Effector memory CD8-positive, alpha-beta T cell (primary cell): Measurements from ENCODE around the gene SFXN5.
"Not testable (repeated sequence)": the region's sequence is repeated elsewhere in the genome, so short reads cannot be mapped to it uniquely, and the experiment has no call there.

ENCODE experiments used
- ATAC-seq: fragments of 150-1000 bp; cut with Tn5 transposase; replicated peaks from 2 replicates; pipeline ENCODE4 v1.10.0; 2021; ENCODE audit warnings: mild to moderate bottlenecking, moderate library complexity
- DNase-seq, 3 experiments: peaks; one replicate each; pipeline ENCODE4 v3.0.0; 2021
- H3K27ac Mint-ChIP-seq, 2 donors: one replicate each; pipeline ENCODE4 v1.8.0; 2022; ENCODE audit warnings: mild to moderate bottlenecking in 2 of 2, mixed read lengths in 2 of 2, moderate library complexity in 2 of 2
- H3K27me3 Mint-ChIP-seq, 2 donors: one replicate each; pipeline ENCODE4 v1.8.0; 2022; ENCODE audit warnings: mixed read lengths in 2 of 2
- H3K36me3 Mint-ChIP-seq: one replicate; pipeline ENCODE4 v1.8.0; 2022; ENCODE audit warnings: mild to moderate bottlenecking, moderate library complexity, mixed read lengths; ENCODE audit not compliant: insufficient read depth
- H3K4me1 Mint-ChIP-seq, 2 donors: one replicate each; pipeline ENCODE4 v1.8.0; 2022; ENCODE audit warnings: low read depth in 2 of 2, mixed read lengths in 2 of 2
- H3K4me3 Mint-ChIP-seq, 2 donors: one replicate each; pipeline ENCODE4 v1.8.0; 2022; ENCODE audit warnings: mild to moderate bottlenecking in 2 of 2, mixed read lengths in 2 of 2, moderate library complexity in 2 of 2
- H3K9me3 Mint-ChIP-seq, 2 donors: one replicate each; pipeline ENCODE4 v1.8.0; 2022; ENCODE audit warnings: mixed read lengths in 2 of 2
- total RNA-seq, 9 experiments: gene quantifications; one replicate each; lab custom pipeline; 2026; lab: John Stamatoyannopoulos, UW

Gene SFXN5, protein sequence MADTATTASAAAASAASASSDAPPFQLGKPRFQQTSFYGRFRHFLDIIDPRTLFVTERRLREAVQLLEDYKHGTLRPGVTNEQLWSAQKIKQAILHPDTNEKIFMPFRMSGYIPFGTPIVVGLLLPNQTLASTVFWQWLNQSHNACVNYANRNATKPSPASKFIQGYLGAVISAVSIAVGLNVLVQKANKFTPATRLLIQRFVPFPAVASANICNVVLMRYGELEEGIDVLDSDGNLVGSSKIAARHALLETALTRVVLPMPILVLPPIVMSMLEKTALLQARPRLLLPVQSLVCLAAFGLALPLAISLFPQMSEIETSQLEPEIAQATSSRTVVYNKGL
- total RNA-seq = 5.1 to 12.3 (median 8.9) reads per million in 9 experiments

DNA sequence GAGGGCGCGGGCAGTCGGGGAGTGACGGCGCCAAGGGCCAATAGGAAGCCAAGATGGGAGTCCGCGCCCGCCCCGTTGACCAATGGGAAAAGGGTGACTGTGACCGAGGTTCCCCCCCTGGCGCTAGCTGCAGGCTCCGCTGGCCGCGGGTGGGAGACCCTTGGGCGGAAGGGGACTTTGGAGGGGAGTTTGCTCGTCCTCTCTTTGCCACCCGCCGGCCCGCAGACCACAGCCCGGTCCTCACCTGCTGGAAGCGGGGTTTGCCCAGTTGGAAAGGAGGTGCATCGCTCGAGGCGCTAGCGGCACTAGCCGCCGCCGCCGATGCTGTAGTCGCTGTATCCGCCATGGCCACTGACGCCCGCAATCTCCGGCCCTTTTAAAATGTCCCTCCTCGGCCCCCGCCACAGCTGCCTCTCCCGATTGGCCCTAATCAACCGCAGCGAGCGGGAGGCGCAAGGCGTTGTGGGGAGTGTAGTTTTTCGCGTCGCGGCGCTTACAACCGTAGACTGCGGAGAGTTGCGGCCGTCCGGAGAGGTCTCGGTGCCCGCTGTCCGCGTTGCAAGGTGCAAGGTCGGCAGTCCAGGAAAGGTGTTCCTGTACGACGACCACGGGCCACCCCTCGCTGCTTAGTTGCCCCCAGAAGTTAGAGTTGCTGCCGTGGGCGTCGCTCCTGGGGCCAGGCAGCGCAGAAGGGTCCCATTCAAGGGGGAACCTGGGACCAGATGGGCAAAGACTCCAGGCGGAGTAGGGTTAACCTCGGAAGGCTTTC, at the start of gene SFXN5:
Gene SFXN5 (minus strand): TSS at position 353 of the 769 bp plus-strand sequence. CDS start 7 bp downstream, at position 346.
- peak; percentile 86 for ATAC-seq
- Mint-ChIP-seq H3K9me3 (no peaks in the 10 kb centered on the region), H3K27ac (peak within 1 kb of the TSS; percentile 91 to 94), H3K27me3 (no peaks in the 10 kb centered on the region), H3K4me1 (peaks cover 23 to 25% of the 10 kb centered on the region in 2 donors), H3K4me3 (peak within 1 kb of the TSS; percentile 90 to 93), H3K36me3 (peaks cover 35% of the 10 kb centered on the region)
- DNase-seq = peak; percentile 93 to 96 (median 94)

DNA sequence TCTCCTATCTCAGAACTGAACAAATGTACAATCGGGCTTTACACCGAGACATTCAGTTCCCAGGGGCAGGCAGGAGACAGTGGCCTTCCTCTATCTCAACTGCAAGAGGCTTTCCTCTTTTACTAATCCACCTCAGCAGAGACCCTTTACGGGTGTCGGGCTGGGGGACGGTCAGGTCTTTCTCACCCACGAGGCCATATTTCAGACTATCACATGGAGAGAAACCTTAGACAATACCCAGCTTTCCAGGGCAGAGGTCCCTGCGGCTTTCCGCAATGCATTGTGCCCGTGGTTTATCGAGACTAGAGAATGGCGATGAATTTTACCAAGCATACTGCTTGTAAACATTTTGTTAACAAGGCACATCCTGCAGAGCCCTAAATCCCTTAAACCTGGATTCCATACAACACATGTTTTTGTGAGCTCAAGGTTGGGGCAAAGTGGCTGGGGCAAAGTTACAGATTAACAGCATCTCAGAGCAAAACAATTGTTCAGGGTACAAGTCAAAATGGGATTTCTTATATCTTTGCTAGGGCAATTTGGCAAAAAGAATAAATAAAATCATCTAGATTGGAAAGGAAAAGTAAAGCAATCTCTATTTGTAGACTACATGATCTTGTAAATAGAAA, 48.2 kb upstream of the SFXN5 start:
- H3K27ac Mint-ChIP-seq, ATAC-seq, H3K9me3 Mint-ChIP-seq, H3K4me3 Mint-ChIP-seq, H3K36me3 Mint-ChIP-seq, DNase-seq, H3K4me1 Mint-ChIP-seq: not testable (repeated sequence)
- H3K27me3 Mint-ChIP-seq = peaks cover 11 to 14% of the 10 kb centered on the region in 2 donors

DNA sequence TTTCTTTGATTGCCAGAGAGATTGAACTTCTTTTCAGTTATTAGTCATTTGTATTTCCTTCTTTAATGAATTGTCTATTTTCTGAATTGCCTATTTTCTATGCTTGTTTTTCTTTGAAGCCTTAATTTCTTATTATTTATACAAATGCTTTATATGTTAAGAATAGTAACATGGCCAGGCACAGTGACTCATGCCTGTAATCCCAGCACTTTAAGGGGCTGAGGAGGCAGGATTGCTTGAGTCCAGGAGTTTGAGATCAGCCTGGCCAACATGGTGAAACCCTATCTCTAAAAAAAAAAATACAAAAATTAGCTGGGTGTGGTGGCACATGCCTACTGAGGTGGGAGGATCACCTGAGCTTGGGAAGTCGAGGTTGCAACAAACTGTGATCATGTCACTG, 45.9 kb upstream of the SFXN5 start:
- DNase-seq (no peak), ATAC-seq (no peak)
- peaks cover 0 to under 1% of the 10 kb centered on the region in 2 donors for H3K27me3 Mint-ChIP-seq
- no peaks in the 10 kb centered on the region for H3K9me3 Mint-ChIP-seq
- no peak overlapping the region for H3K27ac Mint-ChIP-seq
- H3K4me1 Mint-ChIP-seq = no peaks in the 10 kb centered on the region
- H3K4me3 Mint-ChIP-seq = no peak overlapping the region
- H3K36me3 Mint-ChIP-seq = peaks cover 4% of the 10 kb centered on the region

DNA sequence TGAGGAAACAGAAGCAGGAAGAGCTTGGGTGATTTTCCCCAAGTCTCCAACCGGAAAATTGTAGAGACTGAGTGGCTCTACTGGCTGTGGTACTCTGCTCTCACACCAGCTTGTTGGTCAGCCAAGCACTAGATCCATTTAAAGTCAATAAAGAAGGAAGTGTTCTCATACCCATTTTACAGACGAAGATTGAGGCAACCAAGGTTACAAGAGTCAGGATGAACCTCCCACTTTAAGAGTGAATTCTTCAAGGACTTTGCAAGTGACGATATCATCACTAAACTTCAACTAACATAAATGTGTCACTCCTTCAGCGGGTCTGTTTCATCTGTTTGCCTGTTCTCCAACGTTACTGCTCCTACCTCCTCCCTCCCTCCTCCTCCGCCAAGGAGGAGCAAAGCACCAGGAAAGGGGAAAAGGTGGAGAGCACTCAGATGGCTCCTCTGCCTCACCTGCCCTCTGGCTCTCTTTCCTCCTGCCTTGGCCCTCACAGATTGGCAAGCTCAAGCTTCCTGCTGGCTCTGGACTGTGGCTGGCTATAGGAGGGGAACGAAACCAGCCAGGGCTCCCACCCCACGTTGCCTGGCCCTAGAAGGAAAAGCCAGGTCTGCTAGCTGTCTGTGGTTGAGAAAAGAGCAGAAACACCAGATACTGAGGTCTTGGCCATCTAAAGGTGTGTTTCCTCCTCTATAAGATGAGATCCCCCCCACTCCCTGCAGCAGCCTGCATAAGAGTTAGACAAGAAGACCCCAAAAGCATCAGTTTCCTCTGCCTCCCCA, 44.9 kb upstream of the SFXN5 start:
- no peaks in the 10 kb centered on the region for H3K27me3 Mint-ChIP-seq
- ATAC-seq (no peak), DNase-seq (no peak)
- H3K4me3 Mint-ChIP-seq = no peak overlapping the region
- no peak overlapping the region for H3K27ac Mint-ChIP-seq
- H3K9me3 Mint-ChIP-seq = no peaks in the 10 kb centered on the region
- peaks cover 5% of the 10 kb centered on the region for H3K36me3 Mint-ChIP-seq
- H3K4me1 Mint-ChIP-seq = peaks cover 3 to 6% of the 10 kb centered on the region in 2 donors

DNA sequence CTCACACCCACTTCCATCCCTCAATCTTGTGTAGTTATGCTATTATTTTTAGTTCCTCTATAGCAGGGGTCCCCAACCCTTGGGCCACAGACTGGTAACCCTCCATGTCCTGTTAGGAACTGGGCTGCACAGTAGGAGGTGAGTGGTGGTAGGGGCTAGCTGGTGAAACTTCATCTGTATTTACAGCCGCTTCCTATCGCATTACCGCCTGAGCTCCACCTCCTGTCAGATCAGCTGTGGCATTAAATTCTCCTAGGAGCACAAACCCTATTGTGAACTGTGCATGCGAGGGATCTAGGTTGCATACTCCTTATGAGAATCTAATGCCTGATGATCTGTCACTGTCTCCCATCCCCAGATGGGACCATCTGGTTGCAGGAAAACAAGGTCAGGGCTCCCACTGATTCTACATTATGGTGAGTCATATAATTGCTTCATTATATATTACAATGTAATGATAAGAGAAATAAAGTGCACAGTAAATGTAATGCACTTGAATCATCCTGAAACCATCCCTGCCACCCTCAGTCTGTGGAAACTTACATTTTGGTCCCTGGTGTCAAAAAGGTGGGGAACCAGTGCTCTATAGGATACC, 42.9 kb upstream of the SFXN5 start:
- Mint-ChIP-seq H3K27ac (peak overlapping the region; percentile 30 to 46), H3K4me3 (peak overlapping the region; percentile 19 to 70), H3K9me3 (no peaks in the 10 kb centered on the region), H3K27me3 (no peaks in the 10 kb centered on the region), H3K36me3 (peaks cover 13% of the 10 kb centered on the region), H3K4me1 (peaks cover 17 to 22% of the 10 kb centered on the region in 2 donors)
- DNase-seq (no peak), ATAC-seq (no peak)

DNA sequence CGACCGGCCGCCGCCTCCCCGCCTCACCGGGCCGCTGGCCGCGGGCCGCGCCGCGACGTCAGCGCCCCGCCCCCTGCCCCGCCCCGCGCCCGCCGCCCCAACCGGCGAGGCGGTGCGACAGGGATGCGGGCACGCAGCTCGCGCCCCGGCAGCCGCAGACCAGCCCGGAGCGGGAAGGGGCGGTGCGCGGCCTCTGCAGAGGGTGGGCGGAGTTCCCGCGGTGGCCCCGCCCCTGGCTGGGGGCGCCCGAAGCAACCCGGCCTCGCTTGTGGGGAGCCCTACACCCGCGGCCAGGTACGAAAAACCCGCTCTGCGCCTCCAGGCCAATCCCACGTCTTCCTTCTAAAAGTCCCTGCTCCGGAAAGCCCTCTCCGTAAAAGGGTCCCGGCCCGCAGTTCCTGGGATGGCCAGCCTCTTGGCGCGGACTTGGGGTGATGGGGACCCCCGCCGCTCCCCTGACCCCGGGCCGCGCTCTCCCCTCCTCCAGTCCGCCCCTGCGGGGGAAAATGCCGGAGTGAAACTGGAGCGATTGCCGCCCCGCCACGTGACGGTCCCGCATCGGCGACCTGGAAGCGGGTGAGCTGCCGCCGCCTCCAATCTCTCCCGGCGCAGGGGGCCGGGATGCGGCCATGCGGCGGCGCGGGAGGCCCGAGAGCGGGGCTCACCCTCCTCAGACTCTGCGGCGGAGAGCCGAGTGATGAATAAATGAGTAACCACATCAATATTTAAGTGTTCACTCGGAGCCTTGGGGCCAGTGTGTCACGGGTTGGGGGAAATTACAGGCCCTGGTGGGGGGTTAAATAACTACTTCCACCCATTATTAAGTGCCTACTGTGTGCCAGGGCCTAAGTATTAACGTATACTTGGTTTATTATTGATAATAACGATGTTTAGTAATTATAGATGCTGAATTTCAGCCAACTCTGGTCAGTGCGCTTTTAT, 41.7 kb upstream of the SFXN5 start, which contains the start of gene RAB11FIP5:
Gene RAB11FIP5 (minus strand): TSS at position 36 of the 942 bp plus-strand sequence. CDS start 171 bp downstream, outside the sequence.
- peak; percentile 72 to 86 (median 83) for DNase-seq
- Mint-ChIP-seq H3K4me1 (peaks cover 23 to 29% of the 10 kb centered on the region in 2 donors), H3K27me3 (no peaks in the 10 kb centered on the region), H3K36me3 (peaks cover 16% of the 10 kb centered on the region), H3K9me3 (no peaks in the 10 kb centered on the region), H3K4me3 (peak within 1 kb of the TSS; percentile 79 to 85), H3K27ac (peak within 1 kb of the TSS in 1 of 2 donors; percentile 93)
- ATAC-seq = peak; percentile 89

DNA sequence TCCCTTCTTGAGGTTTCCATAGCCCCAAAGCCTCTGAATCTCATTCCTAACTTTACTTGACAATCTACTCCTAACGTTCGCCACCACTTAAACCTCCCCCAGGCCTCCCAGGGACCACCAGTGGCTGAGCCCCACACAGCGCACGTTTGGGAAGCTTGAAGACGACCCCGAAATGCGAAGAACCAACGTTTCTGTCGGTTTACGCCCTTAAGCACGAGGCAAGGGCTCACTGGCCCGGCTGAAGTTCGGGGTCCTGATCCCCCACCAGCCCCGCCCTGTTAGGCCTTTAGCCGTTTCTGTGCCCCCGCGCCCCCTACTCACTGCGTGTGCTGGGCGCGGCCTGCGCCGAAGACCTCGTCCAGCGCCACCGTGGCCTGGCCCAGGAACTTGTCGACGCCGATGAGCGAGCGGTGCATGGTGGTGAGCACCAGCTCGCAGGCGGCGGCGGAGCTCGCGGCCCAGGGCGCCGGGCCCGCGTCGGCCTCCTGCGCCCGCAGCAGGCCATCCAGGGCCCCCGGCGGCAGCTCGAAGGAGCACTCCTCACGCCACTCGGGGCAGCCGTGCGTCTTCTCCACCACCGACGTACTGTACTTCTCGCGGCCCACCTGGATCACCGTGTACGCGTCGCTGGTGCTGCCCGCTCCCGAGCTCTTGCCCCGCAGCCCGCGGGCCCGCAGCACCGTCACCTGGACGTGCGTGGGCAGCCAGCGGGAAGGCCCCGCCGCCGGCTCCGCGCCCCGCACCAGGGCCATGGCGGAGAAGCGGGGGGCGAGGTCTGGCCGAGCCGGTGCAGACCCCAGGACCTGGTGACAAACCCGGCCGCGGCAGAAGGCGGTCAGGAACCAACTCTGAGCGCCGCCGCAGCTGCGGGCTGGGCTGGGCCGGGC, 40.8 kb upstream of the SFXN5 start:
- ATAC-seq = peak; percentile 39
- no peaks in the 10 kb centered on the region for H3K27me3 Mint-ChIP-seq
- H3K4me1 Mint-ChIP-seq = peaks cover 28 to 38% of the 10 kb centered on the region in 2 donors
- H3K4me3 Mint-ChIP-seq = peak overlapping the region; percentile 79 to 85
- H3K36me3 Mint-ChIP-seq = peaks cover 16% of the 10 kb centered on the region
- H3K27ac Mint-ChIP-seq = peak overlapping the region in 1 of 2 donors; percentile 93
- DNase-seq = peak; percentile 22 to 27 (median 24)
- H3K9me3 Mint-ChIP-seq = no peaks in the 10 kb centered on the region

DNA sequence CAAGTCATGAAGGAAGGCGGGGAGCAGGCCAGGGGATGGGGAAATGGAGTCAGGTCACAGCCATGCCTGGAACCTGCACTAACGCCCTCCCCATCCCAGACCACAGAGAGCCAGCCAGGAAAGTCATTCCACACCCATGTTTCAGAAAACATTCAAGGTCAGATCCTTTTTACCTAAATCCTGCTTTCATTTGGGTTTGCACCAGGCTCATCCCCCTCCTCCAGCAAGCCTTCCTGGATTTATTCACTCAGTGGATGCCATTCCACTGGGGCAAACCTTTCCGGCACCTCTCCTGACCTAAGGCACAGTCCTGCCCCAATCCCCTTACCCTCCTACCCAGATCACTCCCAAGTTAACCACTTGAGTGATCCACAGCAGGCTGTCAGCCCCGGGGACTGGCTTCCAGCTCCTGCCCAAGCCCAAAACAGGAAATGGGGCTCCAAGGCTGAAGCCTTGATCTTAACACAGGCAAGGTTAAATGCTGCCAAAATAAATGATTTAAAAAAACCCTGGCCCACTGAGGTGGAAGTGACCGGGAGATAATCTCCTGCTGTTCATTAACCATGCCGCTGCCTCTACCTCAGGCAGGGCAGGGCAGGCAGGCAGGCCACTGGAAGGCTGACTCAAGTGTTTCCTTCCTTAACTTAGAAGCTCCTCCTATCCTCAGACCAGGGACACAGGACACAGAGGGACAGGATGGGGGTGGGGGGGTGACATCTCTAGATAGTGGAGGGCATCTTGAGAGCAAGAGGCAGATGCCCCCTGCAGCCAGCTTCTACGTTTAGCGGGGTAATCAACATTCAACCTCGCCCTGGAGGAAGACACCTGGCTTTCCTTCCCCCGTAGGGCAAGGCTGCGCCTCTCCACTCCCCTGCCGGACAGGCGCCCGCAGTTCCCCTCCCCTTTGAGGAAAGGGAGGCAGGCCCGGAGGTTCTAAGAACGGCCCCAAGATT, 39.8 kb upstream of the SFXN5 start:
- no peak for ATAC-seq
- peak overlapping the region; percentile 79 to 85 for H3K4me3 Mint-ChIP-seq
- no peak for DNase-seq

DNA sequence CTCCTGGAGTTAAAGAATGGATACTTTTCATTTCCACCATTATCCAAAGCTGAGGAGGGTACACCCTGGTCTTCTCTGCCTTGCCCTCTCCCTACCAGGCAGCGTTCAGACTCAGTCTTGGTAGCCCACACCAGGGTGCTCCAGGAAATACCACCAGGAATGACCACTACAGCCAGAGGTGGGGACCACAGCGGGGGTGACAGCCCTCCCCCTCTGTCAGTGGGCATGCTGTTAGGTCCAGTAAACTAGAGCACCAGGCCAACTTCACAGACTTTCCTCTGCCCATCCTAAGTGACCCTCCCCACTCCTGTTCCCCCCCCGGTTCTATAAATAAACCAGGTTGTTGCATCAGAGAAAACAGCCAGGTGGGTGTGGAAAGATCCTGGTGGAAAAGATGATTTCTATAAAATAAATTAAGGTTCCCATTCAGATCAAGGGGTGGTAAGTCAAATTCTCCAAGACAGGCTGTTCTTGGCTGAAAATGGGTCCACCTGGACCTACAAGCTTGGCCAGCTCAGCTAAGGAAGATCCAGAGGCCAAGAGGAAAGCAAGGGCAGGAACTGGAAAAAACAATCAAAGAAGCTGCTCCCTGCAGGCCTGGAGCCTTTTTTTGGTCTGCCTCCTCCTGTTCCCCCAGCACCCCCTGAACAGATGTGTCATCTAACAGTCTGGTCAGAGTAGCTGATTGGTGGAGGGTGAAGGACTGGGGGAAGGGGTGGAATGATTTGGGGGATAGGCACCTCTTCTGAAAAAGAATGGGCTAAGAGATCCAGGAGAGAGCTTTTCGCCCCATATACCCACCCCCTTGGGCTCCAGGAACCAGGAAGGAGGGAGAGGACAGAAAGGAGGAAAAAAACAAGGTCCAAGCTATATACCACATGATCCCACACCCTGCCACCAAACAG, 38.9 kb upstream of the SFXN5 start:
- Mint-ChIP-seq H3K4me1 (peaks cover 38 to 51% of the 10 kb centered on the region in 2 donors), H3K27me3 (no peaks in the 10 kb centered on the region), H3K4me3 (peak overlapping the region; percentile 79 to 85), H3K36me3 (peaks cover 16% of the 10 kb centered on the region), H3K9me3 (no peaks in the 10 kb centered on the region), H3K27ac (peak overlapping the region; percentile 72 to 75)
- DNase-seq = no peak
- ATAC-seq = no peak

More for the DNA sequence above, 39.8 kb upstream of the SFXN5 start:
- Mint-ChIP-seq H3K4me1 (peaks cover 38 to 47% of the 10 kb centered on the region in 2 donors), H3K27me3 (no peaks in the 10 kb centered on the region), H3K36me3 (peaks cover 16% of the 10 kb centered on the region), H3K9me3 (no peaks in the 10 kb centered on the region), H3K27ac (peak overlapping the region; percentile 22 to 93)
